Activated CD8-positive, alpha-beta memory T cell treated with anti-CD3 and anti-CD28 coated beads, Interleukin-2, amount 10 ng/mL, durations not matched to agents 7 days and 5 days (primary cell): ENCODE measurements around the gene EDRF1. TPM values are rescaled to one million over a fixed set of nuclear protein-coding genes. Genes with fewer than 3 reads are reported as not detected.

Experiments used
- ATAC-seq: fragments of 150-1000 bp; cut with Tn5 transposase; one replicate; pipeline ENCODE4 v1.10.0; 2021; ENCODE audit warnings: moderate library complexity
- CTCF ChIA-PET: fragments of 350-600 bp; sonication (Branson Sonifier 250); formaldehyde crosslinking; loops from one replicate; lab custom pipeline; 2021; ENCODE audit warnings: antibody characterized with exemption; lab: Charles Lee
- DNase-seq: peaks from one replicate; pipeline ENCODE4 v3.0.0-alpha.2; 2020
- H3K27ac Mint-ChIP-seq: one replicate; pipeline ENCODE4 v1.8.0; 2021; ENCODE audit warnings: mild to moderate bottlenecking, mixed read lengths
- H3K27me3 Mint-ChIP-seq: one replicate; pipeline ENCODE4 v1.8.0; 2021; ENCODE audit warnings: mixed read lengths
- H3K36me3 Mint-ChIP-seq: one replicate; pipeline ENCODE4 v1.8.0; 2021; ENCODE audit warnings: mild to moderate bottlenecking, mixed read lengths
- H3K4me1 Mint-ChIP-seq: one replicate; pipeline ENCODE4 v1.8.0; 2021; ENCODE audit warnings: mixed read lengths
- H3K4me3 Mint-ChIP-seq: one replicate; pipeline ENCODE4 v1.8.0; 2021; ENCODE audit warnings: mild to moderate bottlenecking, moderate library complexity, mixed read lengths
- H3K9me3 Mint-ChIP-seq: one replicate; pipeline ENCODE4 v1.8.0; 2022; ENCODE audit warnings: low read depth, mixed read lengths
- total RNA-seq, 2 experiments: library from RNA; stranded (reverse); gene quantifications; one replicate each; pipeline ENCODE4 v1.2.3, GENCODE V29; 2021

Gene EDRF1
- 10 to 100 TPM; 36.6 to 38.3 TPM for total RNA-seq

GRCh38 chr10:125719173-125720001 lies at the start of gene EDRF1:
Gene EDRF1 (plus strand): TSS chr10:125719709. CDS start chr10:125719808, 99 bp downstream.
- Mint-ChIP-seq H3K4me3 (peak within 1 kb of the TSS; percentile 99), H3K27me3 (no peaks in the 10 kb centered on the region), H3K4me1 (peaks cover 30% of the 10 kb centered on the region), H3K27ac (peak within 1 kb of the TSS; percentile 99), H3K36me3 (peaks cover 22% of the 10 kb centered on the region), H3K9me3 (no peaks in the 10 kb centered on the region)
- ATAC-seq (peak; percentile 95), DNase-seq (peak; percentile 99)
- CTCF ChIA-PET: interaction anchor here (0.7 kb wide), 1 partner anchor 11 kb away, joined by 3 read pairs; no protein-coding TSS in a partner anchor

- Mint-ChIP-seq H3K27me3 (peaks cover 9% of the 10 kb centered on the region), H3K4me3 (no peak overlapping the region), H3K9me3 (peaks cover 14% of the 10 kb centered on the region), H3K27ac (no peak overlapping the region), H3K36me3 (no peaks in the 10 kb centered on the region), H3K4me1 (no peaks in the 10 kb centered on the region)
- no peak for ATAC-seq
- CTCF ChIA-PET: no interaction called here
- no peak for DNase-seq
Observed at GRCh38 chr10:125672884-125673283, 46.6 kb upstream of the EDRF1 start.

- Mint-ChIP-seq H3K4me3 (no peak overlapping the region), H3K36me3 (no peaks in the 10 kb centered on the region), H3K9me3 (peaks cover 18% of the 10 kb centered on the region), H3K27ac (no peak overlapping the region), H3K27me3 (peaks cover 8% of the 10 kb centered on the region), H3K4me1 (no peaks in the 10 kb centered on the region)
- CTCF ChIA-PET: no interaction called here
- ATAC-seq (no peak), DNase-seq (no peak)
Observed at GRCh38 chr10:125679436-125679835, 40.1 kb upstream of the EDRF1 start.

- Mint-ChIP-seq H3K27me3 (peaks cover 5% of the 10 kb centered on the region), H3K27ac (no peak within 1 kb of the TSS), H3K4me3 (no peak within 1 kb of the TSS), H3K4me1 (no peaks in the 10 kb centered on the region), H3K36me3 (no peaks in the 10 kb centered on the region), H3K9me3 (peaks cover 5% of the 10 kb centered on the region)
- CTCF ChIA-PET: no interaction called here
- no peak for ATAC-seq
- no peak for DNase-seq
Observed at GRCh38 chr10:125683063-125683462, 36.4 kb upstream of the EDRF1 start, which contains the start of gene TEX36. Gene TEX36 (minus strand): TSS chr10:125683163. CDS start chr10:125682989, 174 bp downstream.

GRCh38 chr10:125683821-125684220 lies 35.7 kb upstream of the EDRF1 start:
- H3K4me1 Mint-ChIP-seq: no peaks in the 10 kb centered on the region
- H3K4me3 Mint-ChIP-seq: no peak overlapping the region
- CTCF ChIA-PET: no interaction called here
- DNase-seq (no peak), ATAC-seq (no peak)
- H3K36me3 Mint-ChIP-seq: no peaks in the 10 kb centered on the region
- H3K27ac Mint-ChIP-seq: no peak overlapping the region
- H3K27me3 Mint-ChIP-seq: peaks cover 5% of the 10 kb centered on the region
- peaks cover 3% of the 10 kb centered on the region for H3K9me3 Mint-ChIP-seq

- H3K36me3 Mint-ChIP-seq: no peaks in the 10 kb centered on the region
- peaks cover 5% of the 10 kb centered on the region for H3K27me3 Mint-ChIP-seq
- no peak overlapping the region for H3K4me3 Mint-ChIP-seq
- CTCF ChIA-PET: no interaction called here
- H3K27ac Mint-ChIP-seq: no peak overlapping the region
- H3K4me1 Mint-ChIP-seq: no peaks in the 10 kb centered on the region
- DNase-seq (no peak), ATAC-seq (no peak)
- H3K9me3 Mint-ChIP-seq: peaks cover 2% of the 10 kb centered on the region
Observed at GRCh38 chr10:125684581-125684980, 34.9 kb upstream of the EDRF1 start.

- no peaks in the 10 kb centered on the region for H3K9me3 Mint-ChIP-seq
- H3K36me3 Mint-ChIP-seq: no peaks in the 10 kb centered on the region
- H3K4me3 Mint-ChIP-seq: no peak overlapping the region
- DNase-seq: no peak
- no peak for ATAC-seq
- H3K4me1 Mint-ChIP-seq: no peaks in the 10 kb centered on the region
- H3K27ac Mint-ChIP-seq: no peak overlapping the region
- peaks cover 3% of the 10 kb centered on the region for H3K27me3 Mint-ChIP-seq
- CTCF ChIA-PET: interaction anchor here (1.5 kb wide), 1 partner anchor 10 kb away, joined by 3 read pairs; no protein-coding TSS in a partner anchor
Observed at GRCh38 chr10:125687507-125688185, 31.9 kb upstream of the EDRF1 start.

GRCh38 chr10:125689955-125690569 lies 29.4 kb upstream of the EDRF1 start:
- CTCF ChIA-PET: no interaction called here
- Mint-ChIP-seq H3K9me3 (no peaks in the 10 kb centered on the region), H3K27ac (no peak overlapping the region), H3K4me3 (no peak overlapping the region), H3K4me1 (no peaks in the 10 kb centered on the region), H3K36me3 (no peaks in the 10 kb centered on the region), H3K27me3 (peaks cover 3% of the 10 kb centered on the region)
- no peak for DNase-seq
- no peak for ATAC-seq

- no peaks in the 10 kb centered on the region for H3K36me3 Mint-ChIP-seq
- no peak overlapping the region for H3K4me3 Mint-ChIP-seq
- DNase-seq (no peak), ATAC-seq (no peak)
- H3K9me3 Mint-ChIP-seq: no peaks in the 10 kb centered on the region
- CTCF ChIA-PET: no interaction called here
- H3K27ac Mint-ChIP-seq: no peak overlapping the region
- H3K27me3 Mint-ChIP-seq: peaks cover 3% of the 10 kb centered on the region
- no peaks in the 10 kb centered on the region for H3K4me1 Mint-ChIP-seq
Observed at GRCh38 chr10:125691160-125691981, 28.1 kb upstream of the EDRF1 start.

GRCh38 chr10:125692196-125692595 lies 27.3 kb upstream of the EDRF1 start:
- Mint-ChIP-seq H3K9me3 (no peaks in the 10 kb centered on the region), H3K36me3 (no peaks in the 10 kb centered on the region), H3K4me1 (no peaks in the 10 kb centered on the region), H3K27me3 (peaks cover 3% of the 10 kb centered on the region), H3K27ac (no peak overlapping the region), H3K4me3 (no peak overlapping the region)
- no peak for ATAC-seq
- CTCF ChIA-PET: no interaction called here
- no peak for DNase-seq

- no peaks in the 10 kb centered on the region for H3K4me1 Mint-ChIP-seq
- DNase-seq: no peak
- peaks cover 3% of the 10 kb centered on the region for H3K27me3 Mint-ChIP-seq
- no peaks in the 10 kb centered on the region for H3K36me3 Mint-ChIP-seq
- no peak overlapping the region for H3K27ac Mint-ChIP-seq
- H3K4me3 Mint-ChIP-seq: no peak overlapping the region
- H3K9me3 Mint-ChIP-seq: no peaks in the 10 kb centered on the region
- CTCF ChIA-PET: no interaction called here
- ATAC-seq: no peak
Observed at GRCh38 chr10:125692601-125693523, 26.6 kb upstream of the EDRF1 start.

- Mint-ChIP-seq H3K4me1 (no peaks in the 10 kb centered on the region), H3K27ac (no peak overlapping the region), H3K9me3 (no peaks in the 10 kb centered on the region), H3K36me3 (no peaks in the 10 kb centered on the region), H3K4me3 (no peak overlapping the region), H3K27me3 (peaks cover 3% of the 10 kb centered on the region)
- CTCF ChIA-PET: no interaction called here
- ATAC-seq: no peak
- DNase-seq: no peak
Observed at GRCh38 chr10:125693524-125693847, 26.0 kb upstream of the EDRF1 start.
